ENCODE results near the gene MUC4. TPM values are rescaled to one million over a fixed set of nuclear protein-coding genes. Genes with fewer than 3 reads are reported as not detected.
"Not testable (repeated sequence)": the region's sequence is repeated elsewhere in the genome, so short reads cannot be mapped to it uniquely, and the experiment has no call there.

The MUC4 gene
- total RNA-seq, 1 experiment from 2014 or later: not detected

GRCh38 chr3:195818301-195818700 lies 6.6 kb upstream of the MUC4 start:
- Histone ChIP-seq H3K4me1 (ENCODE audit: insufficient read depth, low read length) (0 out of 2 replicates have a peak, but pooled peaks cover 6% of the 10 kb centered on the region), H4K20me1 (ENCODE audit: low read length) (no peaks in the 10 kb centered on the region), H3K9ac (ENCODE audit: low read length) (no peak overlapping the region), H3K4me2 (ENCODE audit: low read length) (no peak overlapping the region), H2AFZ (ENCODE audit: low read length) (no peak overlapping the region), H3K27ac (ENCODE audit: low read length) (no peak overlapping the region), H3F3A (ENCODE audit: low read length, unreplicated experiment) (no peaks in the 10 kb centered on the region), H3K79me2 (ENCODE audit: low read length) (no peaks in the 10 kb centered on the region), H3K36me3 (ENCODE audit: low read depth, low read length) (no peaks in the 10 kb centered on the region), H3K27me3 (ENCODE audit: low read length) (no peaks in the 10 kb centered on the region), H3K4me3 (ENCODE audit: low read length) (no peak overlapping the region), H3K9me3 (ENCODE audit: low read length) (no peaks in the 10 kb centered on the region), H3K9me2 (replicated peaks; ENCODE audit: low read length) (no peaks in the 10 kb centered on the region)
- ChIA-PET POLR2A (ENCODE audit: unreplicated experiment) (no interaction called here), CTCF (no interaction called here)
- intact Hi-C loops (cut with micrococcal nuclease): no loop called here
- no peak for ATAC-seq
- TF ChIP-seq EZH2phosphoT487 (IDR thresholded peaks at IDR 0.05; ENCODE audit: borderline replicate concordance, low read length) (no peak), CTCF (conservative IDR thresholded peaks at IDR 0.05; ENCODE audit: low read depth, low read length) (no peak), EZH2 (IDR thresholded peaks at IDR 0.05; ENCODE audit: low read length, unreplicated experiment) (no peak)
- no TSS peak for BruUV-seq (replicated peaks)
- no peak for DNase-seq

GRCh38 chr3:195817578-195818135 lies 5.9 kb upstream of the MUC4 start:
- intact Hi-C loops (cut with micrococcal nuclease): no loop called here
- Histone ChIP-seq H3K27me3 (ENCODE audit: low read length) (no peaks in the 10 kb centered on the region), H3K36me3 (ENCODE audit: low read depth, low read length) (no peaks in the 10 kb centered on the region), H3K9ac (ENCODE audit: low read length) (no peak overlapping the region), H3F3A (ENCODE audit: low read length, unreplicated experiment) (no peaks in the 10 kb centered on the region), H3K4me3 (ENCODE audit: low read length) (no peak overlapping the region), H4K20me1 (ENCODE audit: low read length) (no peaks in the 10 kb centered on the region), H3K27ac (ENCODE audit: low read length) (no peak overlapping the region), H3K79me2 (ENCODE audit: low read length) (no peaks in the 10 kb centered on the region), H3K4me2 (ENCODE audit: low read length) (no peak overlapping the region), H3K9me2 (replicated peaks; ENCODE audit: low read length) (no peaks in the 10 kb centered on the region), H2AFZ (ENCODE audit: low read length) (no peak overlapping the region), H3K4me1 (ENCODE audit: insufficient read depth, low read length) (0 out of 2 replicates have a peak, but pooled peaks cover 6% of the 10 kb centered on the region), H3K9me3 (ENCODE audit: low read length) (no peaks in the 10 kb centered on the region)
- DNase-seq (no peak), ATAC-seq (no peak)
- CTCF ChIA-PET: no interaction called here
- no peak for TF ChIP-seq CTCF (conservative IDR thresholded peaks at IDR 0.05; ENCODE audit: low read depth, low read length)
- no peak for TF ChIP-seq EZH2 (IDR thresholded peaks at IDR 0.05; ENCODE audit: low read length, unreplicated experiment)
- no peak for TF ChIP-seq EZH2phosphoT487 (IDR thresholded peaks at IDR 0.05; ENCODE audit: borderline replicate concordance, low read length)
- POLR2A ChIA-PET (ENCODE audit: unreplicated experiment): no interaction called here
- no TSS peak for BruUV-seq (replicated peaks)

GRCh38 chr3:195816276-195816913 lies 4.7 kb upstream of the MUC4 start:
- CTCF ChIA-PET; H3K27ac ChIP-seq (ENCODE audit: low read length); H3F3A ChIP-seq (ENCODE audit: low read length, unreplicated experiment): not testable (repeated sequence)

More at GRCh38 chr3:195816276-195816913, 4.7 kb upstream of the MUC4 start:
- H4K20me1 ChIP-seq (ENCODE audit: low read length); H3K4me3 ChIP-seq (ENCODE audit: low read length); H3K4me1 ChIP-seq (ENCODE audit: insufficient read depth, low read length); BruUV-seq (replicated peaks); intact Hi-C loops (cut with micrococcal nuclease); DNase-seq; H3K36me3 ChIP-seq (ENCODE audit: low read depth, low read length); H3K4me2 ChIP-seq (ENCODE audit: low read length); H3K9me2 ChIP-seq (replicated peaks; ENCODE audit: low read length); H3K9ac ChIP-seq (ENCODE audit: low read length); POLR2A ChIA-PET (ENCODE audit: unreplicated experiment); H2AFZ ChIP-seq (ENCODE audit: low read length); ATAC-seq; H3K27me3 ChIP-seq (ENCODE audit: low read length); H3K9me3 ChIP-seq (ENCODE audit: low read length); H3K79me2 ChIP-seq (ENCODE audit: low read length): not testable (repeated sequence)
